Central memory CD8-positive, alpha-beta T cell (primary cell): ENCODE data around the gene SFN.
A peak's percentile ranks its signal among the peaks of the same experiment; 100 is the strongest.

Source experiments
- ATAC-seq: fragments of 150-1000 bp; cut with Tn5 transposase; replicated peaks from 2 replicates; pipeline ENCODE4 v1.10.0; 2022; ENCODE audit warnings: mild to moderate bottlenecking, moderate FRiP score, moderate number of reproducible peaks; ENCODE audit not compliant: poor library complexity, severe bottlenecking; ENCODE audit errors: extremely low read depth
- DNase-seq, 2 donors: peaks; one replicate each; pipeline ENCODE4 v3.0.0; 2021; ENCODE audit warnings: low spot score in 2 of 2
- H3K27ac Mint-ChIP-seq: one replicate; pipeline ENCODE4 v1.8.0; 2022; ENCODE audit warnings: low read depth, mild to moderate bottlenecking, moderate library complexity, mixed read lengths
- H3K27me3 Mint-ChIP-seq: one replicate; pipeline ENCODE4 v1.8.0; 2022; ENCODE audit warnings: mixed read lengths
- H3K36me3 Mint-ChIP-seq: one replicate; pipeline ENCODE4 v1.8.0; 2022; ENCODE audit warnings: mild to moderate bottlenecking, moderate library complexity, mixed read lengths; ENCODE audit not compliant: insufficient read depth
- H3K4me1 Mint-ChIP-seq: one replicate; pipeline ENCODE4 v1.8.0; 2022; ENCODE audit warnings: mixed read lengths
- H3K4me3 Mint-ChIP-seq: one replicate; pipeline ENCODE4 v1.8.0; 2022; ENCODE audit warnings: mild to moderate bottlenecking, moderate library complexity, mixed read lengths
- H3K9me3 Mint-ChIP-seq: one replicate; pipeline ENCODE4 v1.8.0; 2022; ENCODE audit warnings: mixed read lengths

SFN gene

GRCh38 chr1:26848941-26849774 lies 13.8 kb upstream of the SFN start:
- no peaks in the 10 kb centered on the region for H3K9me3 Mint-ChIP-seq
- peaks cover 12% of the 10 kb centered on the region for H3K4me1 Mint-ChIP-seq
- DNase-seq, result no peak
- peaks cover 57% of the 10 kb centered on the region for H3K36me3 Mint-ChIP-seq
- H3K27ac Mint-ChIP-seq, result no peak overlapping the region
- ATAC-seq, result no peak
- no peak overlapping the region for H3K4me3 Mint-ChIP-seq
- no peaks in the 10 kb centered on the region for H3K27me3 Mint-ChIP-seq

- Mint-ChIP-seq H3K27ac (no peak overlapping the region), H3K9me3 (no peaks in the 10 kb centered on the region), H3K36me3 (peaks cover 61% of the 10 kb centered on the region), H3K4me3 (no peak overlapping the region), H3K4me1 (peaks cover 12% of the 10 kb centered on the region), H3K27me3 (no peaks in the 10 kb centered on the region)
- DNase-seq (no peak), ATAC-seq (no peak)
These were observed 11.8 kb upstream of the SFN start for GRCh38 chr1:26851106-26851684.

- no peaks in the 10 kb centered on the region for H3K9me3 Mint-ChIP-seq
- H3K36me3 Mint-ChIP-seq, result peaks cover 55% of the 10 kb centered on the region
- ATAC-seq (no peak), DNase-seq (no peak)
- H3K4me3 Mint-ChIP-seq, result no peak overlapping the region
- H3K27me3 Mint-ChIP-seq, result no peaks in the 10 kb centered on the region
- peak overlapping the region; percentile 29 for H3K27ac Mint-ChIP-seq
- peaks cover 8% of the 10 kb centered on the region for H3K4me1 Mint-ChIP-seq
These were observed 10.2 kb upstream of the SFN start for GRCh38 chr1:26852701-26853100.

- Mint-ChIP-seq H3K9me3 (no peaks in the 10 kb centered on the region), H3K4me3 (no peak overlapping the region), H3K4me1 (peaks cover 6% of the 10 kb centered on the region), H3K27me3 (no peaks in the 10 kb centered on the region), H3K27ac (no peak overlapping the region), H3K36me3 (peaks cover 50% of the 10 kb centered on the region)
- ATAC-seq (peak; percentile 90), DNase-seq (peak; percentile 60 to 72)
These were observed 9.8 kb upstream of the SFN start for GRCh38 chr1:26853156-26853555.

GRCh38 chr1:26853600-26853999 lies 9.3 kb upstream of the SFN start:
- no peak for DNase-seq
- peaks cover 6% of the 10 kb centered on the region for H3K4me1 Mint-ChIP-seq
- no peak for ATAC-seq
- H3K9me3 Mint-ChIP-seq, result no peaks in the 10 kb centered on the region
- H3K27ac Mint-ChIP-seq, result peak overlapping the region; percentile 79
- H3K4me3 Mint-ChIP-seq, result no peak overlapping the region
- H3K36me3 Mint-ChIP-seq, result peaks cover 46% of the 10 kb centered on the region
- no peaks in the 10 kb centered on the region for H3K27me3 Mint-ChIP-seq

- H3K4me1 Mint-ChIP-seq, result peaks cover 6% of the 10 kb centered on the region
- ATAC-seq (no peak), DNase-seq (no peak)
- no peak overlapping the region for H3K4me3 Mint-ChIP-seq
- peaks cover 43% of the 10 kb centered on the region for H3K36me3 Mint-ChIP-seq
- H3K27ac Mint-ChIP-seq, result no peak overlapping the region
- no peaks in the 10 kb centered on the region for H3K27me3 Mint-ChIP-seq
- no peaks in the 10 kb centered on the region for H3K9me3 Mint-ChIP-seq
These were observed 8.0 kb upstream of the SFN start for GRCh38 chr1:26854906-26855305.

GRCh38 chr1:26855636-26856035 lies 7.3 kb upstream of the SFN start:
- H3K36me3 Mint-ChIP-seq, result peaks cover 38% of the 10 kb centered on the region
- no peak overlapping the region for H3K4me3 Mint-ChIP-seq
- peaks cover 6% of the 10 kb centered on the region for H3K4me1 Mint-ChIP-seq
- DNase-seq (no peak), ATAC-seq (no peak)
- no peaks in the 10 kb centered on the region for H3K9me3 Mint-ChIP-seq
- no peak overlapping the region for H3K27ac Mint-ChIP-seq
- no peaks in the 10 kb centered on the region for H3K27me3 Mint-ChIP-seq

GRCh38 chr1:26856181-26856580 lies 6.8 kb upstream of the SFN start:
- H3K27me3 Mint-ChIP-seq, result no peaks in the 10 kb centered on the region
- no peak overlapping the region for H3K4me3 Mint-ChIP-seq
- no peak overlapping the region for H3K27ac Mint-ChIP-seq
- H3K36me3 Mint-ChIP-seq, result peaks cover 33% of the 10 kb centered on the region
- H3K9me3 Mint-ChIP-seq, result no peaks in the 10 kb centered on the region
- ATAC-seq (no peak), DNase-seq (no peak)
- peaks cover 6% of the 10 kb centered on the region for H3K4me1 Mint-ChIP-seq

- DNase-seq, result no peak
- no peaks in the 10 kb centered on the region for H3K9me3 Mint-ChIP-seq
- no peak overlapping the region for H3K4me3 Mint-ChIP-seq
- peak overlapping the region; percentile 10 for H3K27ac Mint-ChIP-seq
- no peak for ATAC-seq
- peaks cover 4% of the 10 kb centered on the region for H3K4me1 Mint-ChIP-seq
- H3K36me3 Mint-ChIP-seq, result peaks cover 28% of the 10 kb centered on the region
- H3K27me3 Mint-ChIP-seq, result no peaks in the 10 kb centered on the region
These were observed 6.1 kb upstream of the SFN start for GRCh38 chr1:26856604-26857469.

- Mint-ChIP-seq H3K4me1 (peaks cover 5% of the 10 kb centered on the region), H3K4me3 (no peak overlapping the region), H3K27me3 (no peaks in the 10 kb centered on the region), H3K36me3 (peaks cover 28% of the 10 kb centered on the region), H3K27ac (no peak overlapping the region), H3K9me3 (no peaks in the 10 kb centered on the region)
- ATAC-seq (no peak), DNase-seq (no peak)
These were observed 5.4 kb upstream of the SFN start for GRCh38 chr1:26857473-26858060.

- Mint-ChIP-seq H3K4me3 (no peak overlapping the region), H3K36me3 (peaks cover 25% of the 10 kb centered on the region), H3K27ac (no peak overlapping the region), H3K9me3 (no peaks in the 10 kb centered on the region), H3K27me3 (no peaks in the 10 kb centered on the region), H3K4me1 (peaks cover 8% of the 10 kb centered on the region)
- no peak for DNase-seq
- ATAC-seq, result no peak
These were observed 4.8 kb upstream of the SFN start for GRCh38 chr1:26858160-26858559.

GRCh38 chr1:26858891-26859640 lies 3.9 kb upstream of the SFN start:
- H3K4me3 Mint-ChIP-seq, result no peak overlapping the region
- peaks cover 22% of the 10 kb centered on the region for H3K36me3 Mint-ChIP-seq
- no peaks in the 10 kb centered on the region for H3K9me3 Mint-ChIP-seq
- H3K27ac Mint-ChIP-seq, result no peak overlapping the region
- H3K4me1 Mint-ChIP-seq, result peaks cover 17% of the 10 kb centered on the region
- ATAC-seq, result no peak
- no peak for DNase-seq
- no peaks in the 10 kb centered on the region for H3K27me3 Mint-ChIP-seq
